ENCODE measurements around the gene MYO5C.

GRCh38 chr15:52161406-52161966 is 134.1 kb downstream of the MYO5C start:
- TF ChIP-seq, protein P1, sequence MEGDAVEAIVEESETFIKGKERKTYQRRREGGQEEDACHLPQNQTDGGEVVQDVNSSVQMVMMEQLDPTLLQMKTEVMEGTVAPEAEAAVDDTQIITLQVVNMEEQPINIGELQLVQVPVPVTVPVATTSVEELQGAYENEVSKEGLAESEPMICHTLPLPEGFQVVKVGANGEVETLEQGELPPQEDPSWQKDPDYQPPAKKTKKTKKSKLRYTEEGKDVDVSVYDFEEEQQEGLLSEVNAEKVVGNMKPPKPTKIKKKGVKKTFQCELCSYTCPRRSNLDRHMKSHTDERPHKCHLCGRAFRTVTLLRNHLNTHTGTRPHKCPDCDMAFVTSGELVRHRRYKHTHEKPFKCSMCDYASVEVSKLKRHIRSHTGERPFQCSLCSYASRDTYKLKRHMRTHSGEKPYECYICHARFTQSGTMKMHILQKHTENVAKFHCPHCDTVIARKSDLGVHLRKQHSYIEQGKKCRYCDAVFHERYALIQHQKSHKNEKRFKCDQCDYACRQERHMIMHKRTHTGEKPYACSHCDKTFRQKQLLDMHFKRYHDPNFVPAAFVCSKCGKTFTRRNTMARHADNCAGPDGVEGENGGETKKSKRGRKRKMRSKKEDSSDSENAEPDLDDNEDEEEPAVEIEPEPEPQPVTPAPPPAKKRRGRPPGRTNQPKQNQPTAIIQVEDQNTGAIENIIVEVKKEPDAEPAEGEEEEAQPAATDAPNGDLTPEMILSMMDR (IDR thresholded peaks at IDR 0.05 in 4 of 5, conservative IDR thresholded peaks at IDR 0.05 in 1 of 5), result no peak
- TF ChIP-seq POLR2A (IDR thresholded peaks at IDR 0.05), result no peak

Data from gastrocnemius medialis (tissue), 4 donors.